LNCAP (cell line): ENCODE measurements around the gene NBPF1.
"Not testable (repeated sequence)": the region's sequence is repeated elsewhere in the genome, so short reads cannot be mapped to it uniquely, and the experiment has no call there.

Experiments used
- CTCF ChIP-seq: fragments of 450-650 bp; IDR thresholded peaks from 2 replicates; pipeline ENCODE4 v1.5.1; 2017; ENCODE audit warnings: mild to moderate bottlenecking

The NBPF1 gene

GRCh38 chr1:16521288-16521583 lies 92.1 kb downstream of the NBPF1 start:
- TF ChIP-seq CTCF = no peak

- TF ChIP-seq CTCF = not testable (repeated sequence)
These were observed 99.0 kb downstream of the NBPF1 start, which contains the start of gene RNU1-1 for GRCh38 chr1:16514107-16515055. Gene RNU1-1 (minus strand): TSS chr1:16514285.
